WI38 (cell line): ENCODE data around the gene PEAK1.

Experiments
- H3K4me3 ChIP-seq: 2 replicates; pipeline ENCODE4 v1.5.1; 2011; ENCODE audit warnings: low read depth, mild to moderate bottlenecking, control low read depth, low read length
- TF ChIP-seq, protein P1 (sequence below): IDR thresholded peaks from 2 replicates; pipeline ENCODE4 v1.5.1; 2012; ENCODE audit warnings: low read depth, mild to moderate bottlenecking, control low read depth, low read length

PEAK1 gene

DNA sequence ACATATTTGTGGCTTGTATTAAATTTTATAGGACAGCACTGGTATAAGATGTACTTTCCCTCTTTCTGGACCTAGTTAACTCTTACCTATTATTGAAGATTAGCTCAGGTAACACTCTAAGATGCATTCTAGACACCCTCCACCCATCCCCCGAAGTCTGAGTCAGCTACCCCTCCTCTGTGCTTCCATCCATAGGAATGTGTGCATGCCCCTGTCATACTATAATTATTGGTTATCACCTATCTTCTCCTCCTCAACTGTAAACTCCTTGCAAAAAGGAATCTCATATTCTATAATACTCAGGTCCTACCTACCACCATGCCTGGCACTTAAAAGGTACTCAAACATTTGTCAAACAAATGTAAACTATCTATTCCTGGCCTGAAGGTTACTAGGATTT lies 3.0 kb downstream of the PEAK1 start:
- no peak overlapping the region for H3K4me3 ChIP-seq
- TF ChIP-seq, protein P1, sequence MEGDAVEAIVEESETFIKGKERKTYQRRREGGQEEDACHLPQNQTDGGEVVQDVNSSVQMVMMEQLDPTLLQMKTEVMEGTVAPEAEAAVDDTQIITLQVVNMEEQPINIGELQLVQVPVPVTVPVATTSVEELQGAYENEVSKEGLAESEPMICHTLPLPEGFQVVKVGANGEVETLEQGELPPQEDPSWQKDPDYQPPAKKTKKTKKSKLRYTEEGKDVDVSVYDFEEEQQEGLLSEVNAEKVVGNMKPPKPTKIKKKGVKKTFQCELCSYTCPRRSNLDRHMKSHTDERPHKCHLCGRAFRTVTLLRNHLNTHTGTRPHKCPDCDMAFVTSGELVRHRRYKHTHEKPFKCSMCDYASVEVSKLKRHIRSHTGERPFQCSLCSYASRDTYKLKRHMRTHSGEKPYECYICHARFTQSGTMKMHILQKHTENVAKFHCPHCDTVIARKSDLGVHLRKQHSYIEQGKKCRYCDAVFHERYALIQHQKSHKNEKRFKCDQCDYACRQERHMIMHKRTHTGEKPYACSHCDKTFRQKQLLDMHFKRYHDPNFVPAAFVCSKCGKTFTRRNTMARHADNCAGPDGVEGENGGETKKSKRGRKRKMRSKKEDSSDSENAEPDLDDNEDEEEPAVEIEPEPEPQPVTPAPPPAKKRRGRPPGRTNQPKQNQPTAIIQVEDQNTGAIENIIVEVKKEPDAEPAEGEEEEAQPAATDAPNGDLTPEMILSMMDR: no peak

DNA sequence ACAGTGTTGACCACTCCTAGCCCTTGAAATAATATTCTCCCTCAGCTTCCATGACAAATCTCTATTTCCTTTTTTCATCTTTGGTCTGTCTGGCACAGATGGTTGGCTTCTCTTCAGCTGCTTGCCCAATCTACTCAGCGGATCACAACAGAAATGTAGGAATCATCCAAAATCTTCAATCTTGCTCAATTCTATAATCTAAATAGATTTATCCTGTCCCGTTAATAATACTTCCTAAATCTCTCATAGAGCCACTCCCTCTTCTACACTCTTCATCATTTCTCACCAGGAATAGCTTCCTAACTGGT lies 3.8 kb downstream of the PEAK1 start:
- TF ChIP-seq, protein P1: no peak
- no peak overlapping the region for H3K4me3 ChIP-seq

DNA sequence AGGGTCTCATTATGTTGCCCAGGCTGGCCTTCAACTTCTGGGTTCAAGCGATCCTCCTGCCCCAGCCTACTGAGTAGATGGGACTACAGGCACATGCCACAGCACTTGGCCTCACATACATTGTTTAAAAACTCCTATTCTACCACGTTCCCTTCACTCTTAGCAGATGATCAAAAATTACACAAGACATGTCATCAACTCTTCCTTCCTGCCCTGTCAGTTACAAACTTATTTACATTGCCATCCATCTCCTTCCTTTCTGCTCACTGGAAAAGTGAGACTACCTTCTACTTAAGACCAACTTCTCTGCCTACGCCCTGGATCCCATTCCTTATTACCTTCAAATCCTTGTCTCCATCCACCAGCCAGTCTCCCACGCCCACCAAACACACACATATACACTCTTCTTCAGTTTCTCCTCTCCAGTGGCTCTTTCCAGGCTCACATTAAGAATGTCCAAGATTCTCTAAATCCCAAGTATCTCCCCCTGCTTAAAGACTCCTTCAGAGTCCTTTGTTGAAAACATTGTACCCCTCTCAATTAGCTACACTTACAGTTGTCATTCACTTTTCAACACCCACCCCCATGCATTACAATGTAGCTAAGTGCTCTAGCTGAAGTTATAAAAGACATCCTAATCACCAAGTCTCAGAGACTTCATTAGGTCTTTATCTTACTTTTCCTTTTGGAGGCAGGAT lies 4.3 kb downstream of the PEAK1 start:
- TF ChIP-seq, protein P1: no peak
- no peak overlapping the region for H3K4me3 ChIP-seq

DNA sequence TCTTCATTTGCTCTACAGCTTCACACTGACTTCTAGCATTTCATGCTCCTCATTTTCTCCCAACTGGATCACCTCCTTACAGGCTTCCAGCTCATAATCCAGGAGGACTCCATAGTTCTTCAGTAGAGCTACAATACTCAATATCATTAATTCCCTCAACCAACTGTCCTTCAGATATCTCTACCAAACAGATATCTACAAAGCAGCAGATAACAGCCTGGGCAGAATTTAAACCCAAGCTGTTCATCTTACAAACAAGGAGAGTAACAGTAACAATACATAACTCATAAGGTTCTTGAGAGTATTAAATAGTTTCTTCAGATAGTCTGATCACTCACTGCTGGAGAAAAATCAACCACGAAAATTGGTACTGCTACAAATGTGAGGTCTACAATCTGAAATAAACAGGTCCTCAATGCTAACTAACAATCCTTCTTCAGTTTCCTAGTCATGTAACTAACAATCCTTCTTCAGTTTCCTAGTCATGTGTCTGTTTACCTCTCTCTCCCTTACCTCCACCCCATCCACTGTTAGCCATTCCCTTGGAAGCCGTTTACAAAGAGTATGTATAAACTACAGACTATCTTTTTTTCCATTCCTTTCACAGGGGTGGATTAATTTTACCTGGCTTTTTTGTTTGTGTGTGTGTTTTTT lies 5.0 kb downstream of the PEAK1 start:
- TF ChIP-seq, protein P1: no peak
- H3K4me3 ChIP-seq: no peak overlapping the region

DNA sequence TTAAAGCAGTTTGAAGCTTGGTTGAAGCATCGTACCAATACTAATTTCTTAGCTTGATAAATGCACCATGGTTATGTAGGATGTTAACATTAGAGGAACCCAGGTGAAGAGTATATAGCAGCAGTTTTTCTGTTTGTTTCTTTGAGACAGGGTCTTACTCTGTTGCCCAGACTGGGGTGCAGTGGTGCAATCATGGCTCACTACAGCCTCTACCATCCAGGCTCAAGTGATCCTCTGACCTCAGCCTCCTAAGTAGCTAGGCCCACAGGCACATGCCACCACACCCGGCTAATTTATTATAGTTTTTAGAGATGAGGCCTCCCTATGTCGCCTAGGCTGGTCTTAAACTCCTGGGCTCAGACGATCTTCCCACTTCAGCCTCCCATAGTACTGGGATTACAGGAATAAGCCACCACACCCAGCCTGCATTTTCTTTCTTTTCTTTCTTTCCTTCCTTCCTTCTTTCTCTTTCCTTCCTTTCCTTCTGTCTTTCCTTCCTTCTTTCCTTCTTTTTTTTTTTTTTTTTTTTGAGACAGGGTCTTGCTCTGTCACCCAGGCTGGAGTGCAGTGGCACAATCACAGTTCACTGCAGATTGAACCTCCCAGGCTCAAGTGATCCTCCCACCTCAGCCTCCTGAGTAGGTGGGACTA lies 6.1 kb downstream of the PEAK1 start:
- TF ChIP-seq, protein P1: no peak
- H3K4me3 ChIP-seq: no peak overlapping the region

DNA sequence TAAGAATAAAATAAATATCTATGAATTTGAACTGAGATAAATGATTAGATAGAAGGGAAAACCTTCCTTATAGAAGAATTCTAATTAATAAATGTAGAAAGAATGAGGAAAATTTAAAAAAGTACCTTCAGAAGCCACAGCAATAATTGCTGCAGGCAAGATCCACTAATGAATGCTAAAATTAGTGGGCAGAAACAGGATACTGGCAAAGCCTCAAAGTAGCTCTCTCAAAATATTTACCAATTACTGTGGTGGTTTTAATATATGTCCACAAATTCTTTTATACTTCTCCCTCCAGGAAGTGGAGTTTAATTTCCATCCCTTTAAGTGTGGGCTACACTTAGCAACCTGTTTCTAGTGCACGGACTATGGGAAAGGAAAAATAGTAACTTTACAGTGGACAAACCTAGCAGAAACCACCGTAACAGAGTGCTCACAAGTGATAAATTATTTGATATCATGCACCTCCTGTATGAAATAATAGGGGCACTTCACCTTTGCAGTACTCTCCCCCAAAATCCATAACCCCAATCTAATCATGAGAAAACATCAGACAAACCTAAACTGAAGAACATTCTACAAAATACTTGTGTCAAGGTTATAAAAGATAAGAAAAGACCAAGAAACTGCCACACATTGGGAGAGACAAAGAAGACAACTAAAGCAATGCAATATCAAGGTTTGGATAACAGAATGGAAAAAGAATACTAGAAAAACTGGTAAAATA lies 6.8 kb downstream of the PEAK1 start:
- H3K4me3 ChIP-seq: no peak overlapping the region
- TF ChIP-seq, protein P1: no peak

DNA sequence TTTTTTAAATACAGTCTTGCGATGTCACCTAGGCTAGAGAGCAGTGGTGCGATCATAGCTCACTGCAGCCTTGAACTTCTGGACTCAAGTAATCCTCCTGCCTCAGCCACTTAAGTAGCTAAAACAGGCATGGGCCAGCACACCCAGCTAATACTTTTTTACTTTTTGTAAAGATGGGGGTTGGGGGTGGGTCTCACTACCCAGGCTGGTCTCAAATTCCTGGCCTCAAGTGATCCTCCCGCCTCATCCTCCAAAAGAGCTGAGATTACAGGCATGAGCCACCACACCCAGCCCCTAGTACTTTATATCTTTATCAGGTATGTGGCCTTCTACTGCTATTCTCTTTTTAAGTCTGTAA lies 8.3 kb downstream of the PEAK1 start:
- TF ChIP-seq, protein P1: no peak
- H3K4me3 ChIP-seq: no peak overlapping the region
